GM19193 (cell line): ENCODE data around the gene GABRG3.

Source experiments
- POLR2A ChIP-seq: IDR thresholded peaks from 4 replicates; pipeline ENCODE4 v1.6.1; 2011; ENCODE audit not compliant: insufficient read depth, insufficient read length; ENCODE audit errors: extremely low read depth

The GABRG3 gene

DNA sequence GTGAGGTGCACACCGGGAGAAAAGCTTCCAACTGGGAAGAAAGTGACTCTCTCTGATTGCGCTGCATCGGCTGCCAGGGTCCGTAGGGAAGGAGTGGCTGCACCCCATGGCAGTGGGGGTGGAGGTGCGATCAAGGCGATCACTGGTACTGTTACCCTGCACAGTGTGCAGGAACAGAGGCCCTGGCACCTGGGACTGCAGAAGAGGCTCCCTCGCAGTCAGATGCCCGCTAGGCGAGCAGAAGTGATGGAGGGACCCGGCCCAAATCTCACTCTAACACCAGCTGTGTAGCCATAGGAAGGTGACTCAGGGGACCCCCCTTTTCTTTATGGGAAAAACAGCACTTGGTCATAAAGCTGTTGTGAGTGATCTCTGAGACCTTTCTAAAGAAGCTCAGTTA lies 196.8 kb downstream of the GABRG3 start:
- no peak for TF ChIP-seq POLR2A

DNA sequence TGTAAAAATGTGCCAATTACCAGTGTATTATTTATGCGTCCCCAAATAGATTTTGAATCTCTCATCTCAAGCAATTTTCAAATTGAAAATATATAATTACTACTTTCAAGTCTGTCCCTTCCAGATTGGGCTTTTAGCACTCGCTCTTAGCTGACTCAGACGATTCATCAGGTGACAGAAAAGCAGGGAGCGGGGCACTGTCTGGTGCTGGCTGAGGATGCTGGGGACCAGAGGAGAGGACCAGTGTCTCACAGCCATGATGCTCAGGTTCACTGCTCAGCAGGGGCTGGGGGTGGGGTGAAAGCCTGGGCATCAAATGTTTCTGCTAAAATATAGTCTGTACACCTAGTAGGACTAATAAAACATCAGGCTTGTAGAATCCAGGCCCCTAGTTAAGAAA lies 199.9 kb downstream of the GABRG3 start:
- no peak for TF ChIP-seq POLR2A

DNA sequence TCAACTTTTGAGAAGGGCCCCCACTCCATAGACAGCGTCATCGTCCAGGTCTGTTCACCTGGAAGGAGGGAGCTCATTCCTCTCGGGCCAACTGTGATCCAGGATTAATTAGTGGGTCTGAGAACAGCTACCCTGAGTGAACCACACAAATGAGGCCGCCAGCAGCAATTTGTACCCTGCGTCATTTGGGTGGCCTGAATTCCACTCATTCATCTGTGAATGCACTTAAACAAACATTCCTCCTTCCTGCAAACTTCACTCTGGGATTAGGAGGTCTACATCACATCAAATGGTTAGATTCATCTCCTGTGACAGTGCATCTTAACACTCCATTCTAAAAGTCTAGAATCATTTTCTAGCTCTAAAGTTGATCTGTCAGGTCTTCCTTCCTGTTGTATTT lies 201.8 kb downstream of the GABRG3 start:
- no peak for TF ChIP-seq POLR2A

DNA sequence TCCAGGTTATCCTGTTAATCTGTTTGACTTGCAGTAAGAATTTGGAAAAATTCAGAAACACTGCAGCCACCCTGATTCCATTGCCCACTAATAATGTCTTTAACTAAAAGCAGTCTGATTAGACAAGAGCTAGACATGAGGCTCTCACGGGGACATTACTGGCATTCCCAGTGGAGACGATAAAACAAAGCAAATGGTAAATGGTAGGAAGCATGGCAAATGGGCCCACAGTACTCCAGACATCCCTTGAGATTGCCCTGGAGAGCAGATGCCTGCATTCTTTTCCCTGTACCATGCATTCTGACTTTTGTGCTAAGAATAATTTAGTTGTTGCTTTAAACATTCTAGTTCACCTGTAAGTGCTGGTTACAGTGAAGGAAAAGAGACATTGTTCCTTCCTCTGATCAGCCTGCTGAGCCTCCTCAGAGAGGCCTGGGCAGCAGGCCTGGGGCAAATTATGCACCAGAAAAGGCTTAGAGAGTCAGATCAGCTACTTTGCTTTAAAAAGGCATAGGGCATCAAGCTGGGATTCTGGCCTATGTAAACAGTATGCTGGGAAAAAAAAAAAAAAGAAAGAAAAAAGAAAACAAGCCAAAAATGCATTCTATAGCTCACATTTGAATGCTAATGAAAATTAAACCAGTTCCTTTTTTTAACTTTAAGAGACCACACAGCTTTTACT lies 204.6 kb downstream of the GABRG3 start:
- TF ChIP-seq POLR2A: no peak

DNA sequence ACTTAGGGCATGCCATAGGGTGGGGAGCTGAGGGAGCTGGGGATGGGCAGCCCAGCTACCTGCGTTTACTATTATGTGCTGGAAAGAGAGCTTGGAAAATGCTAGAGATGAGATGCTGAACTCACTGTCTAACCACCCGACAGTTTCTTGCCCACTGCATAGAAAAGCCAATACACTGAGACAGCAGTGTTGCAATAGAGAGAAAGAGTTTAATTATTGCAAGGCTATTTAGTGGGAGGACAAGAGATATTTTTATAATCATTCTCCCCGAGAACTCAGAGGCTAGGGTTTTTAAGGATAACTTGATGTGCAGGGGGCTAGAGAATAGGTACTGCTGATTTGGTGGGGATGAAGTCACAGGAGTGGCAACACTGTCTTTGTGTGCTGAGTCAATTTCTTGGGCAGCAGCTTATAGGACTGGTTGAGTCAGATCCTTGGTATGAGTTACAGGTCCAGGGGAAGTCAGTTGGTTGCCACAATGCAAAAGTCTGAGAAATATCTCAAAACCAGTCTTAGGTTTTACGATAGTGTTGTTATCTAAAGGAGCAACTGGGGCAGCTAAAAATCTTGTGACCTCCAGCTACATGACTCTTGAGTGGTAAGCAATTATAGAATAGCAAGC lies 205.9 kb downstream of the GABRG3 start:
- TF ChIP-seq POLR2A: no peak

DNA sequence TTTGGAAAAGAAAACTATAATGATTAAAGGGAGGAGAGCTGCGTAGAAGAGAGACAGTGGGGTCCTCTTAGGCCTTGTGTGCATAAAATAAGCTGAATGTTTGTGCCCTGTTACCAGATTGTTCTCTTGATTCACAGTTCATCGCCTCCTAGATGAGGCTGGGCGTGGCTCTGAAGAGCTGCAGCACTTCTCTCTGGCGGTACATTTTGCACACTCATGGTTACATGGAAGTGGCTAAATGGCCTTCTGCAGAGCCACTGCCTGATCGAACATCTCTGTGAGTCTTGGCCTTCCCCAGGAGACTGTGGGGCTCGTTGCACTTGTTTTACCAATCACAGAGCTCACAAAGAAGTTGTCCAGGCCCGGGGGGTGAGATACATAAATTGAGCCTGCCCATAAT lies 208.8 kb downstream of the GABRG3 start:
- TF ChIP-seq POLR2A: no peak

DNA sequence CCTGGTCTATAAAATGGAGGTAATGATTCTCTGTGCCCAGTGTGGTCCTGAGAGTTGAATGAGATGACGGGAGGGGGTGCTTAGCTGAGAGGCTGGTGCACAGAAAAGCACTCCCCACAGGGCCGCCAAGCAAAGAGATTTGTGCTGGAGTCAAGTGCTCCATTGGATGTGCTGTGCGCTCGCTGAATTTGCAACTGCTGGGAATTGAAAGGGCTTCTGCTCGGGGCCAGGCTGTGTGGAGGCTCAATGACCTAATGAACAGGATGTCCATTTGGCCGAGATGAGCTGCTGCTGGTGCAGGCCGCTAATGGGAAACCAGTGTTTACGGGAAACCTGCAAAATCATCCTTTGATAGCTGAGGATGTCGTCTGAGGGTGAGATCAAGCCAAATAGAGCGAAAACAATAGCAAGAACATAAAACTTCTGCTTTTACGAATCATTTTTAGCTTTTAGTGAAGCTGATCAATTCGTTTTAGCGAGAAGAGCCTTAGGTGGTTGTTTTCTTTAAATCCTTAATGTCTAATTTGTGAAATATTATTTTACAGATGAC lies 211.7 kb downstream of the GABRG3 start:
- TF ChIP-seq POLR2A: no peak

DNA sequence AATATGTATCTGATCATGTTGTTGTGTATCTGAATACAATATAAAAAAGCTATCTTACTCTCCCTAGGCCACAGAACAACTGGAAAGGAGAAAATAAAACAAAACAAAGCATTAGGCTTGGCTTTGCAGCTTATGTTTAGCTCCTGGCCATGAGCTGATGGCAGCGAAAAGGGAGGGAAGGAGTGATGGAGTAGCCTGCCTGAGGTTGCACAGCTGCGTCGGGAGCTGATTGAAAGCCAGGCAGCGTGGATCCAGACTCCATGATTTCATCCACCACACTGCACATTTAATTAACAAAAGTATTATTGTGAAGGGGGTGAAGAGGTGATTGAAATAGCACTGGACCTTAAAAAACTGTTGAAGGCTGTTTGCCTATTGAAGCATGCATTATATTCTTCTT lies 212.2 kb downstream of the GABRG3 start:
- TF ChIP-seq POLR2A: no peak

DNA sequence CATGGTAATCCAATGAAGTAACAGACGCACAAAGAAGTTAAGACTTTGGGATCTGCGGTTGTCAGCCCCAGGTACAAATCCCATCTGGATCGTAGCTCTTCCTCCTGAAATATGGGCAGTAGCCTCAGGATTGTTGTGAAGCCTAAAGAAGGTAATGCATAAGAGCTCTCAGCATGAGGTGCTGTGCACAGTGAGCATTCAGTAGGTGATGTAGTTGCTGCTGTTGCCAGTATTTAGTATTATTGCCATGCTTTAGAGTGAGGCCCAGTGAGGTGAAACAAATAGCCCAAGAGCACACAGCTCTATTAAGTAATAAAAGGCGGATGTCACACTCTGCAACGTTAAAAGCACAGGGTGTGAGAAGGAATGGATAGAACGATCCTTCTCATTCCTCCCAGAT lies 225.7 kb downstream of the GABRG3 start:
- no peak for TF ChIP-seq POLR2A

DNA sequence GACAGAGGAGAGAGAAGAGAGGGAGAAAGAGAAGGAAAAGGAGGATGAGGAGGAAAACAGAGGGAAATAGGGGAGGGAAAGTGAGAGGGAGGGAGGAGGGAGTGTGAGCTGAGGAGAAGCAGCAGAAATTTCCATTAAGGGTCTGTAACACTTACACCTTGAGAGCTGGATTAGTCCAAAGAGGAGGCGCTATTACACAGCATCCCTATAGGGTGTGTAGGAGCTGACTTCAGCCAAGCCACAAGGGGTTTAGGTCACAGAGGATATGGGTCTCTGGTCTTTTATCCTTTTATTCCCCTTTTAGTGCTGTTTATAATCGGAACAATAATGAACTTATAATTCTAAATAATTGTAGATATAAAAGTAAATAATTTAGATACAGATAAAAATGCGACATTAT lies 230.4 kb downstream of the GABRG3 start:
- TF ChIP-seq POLR2A: no peak

DNA sequence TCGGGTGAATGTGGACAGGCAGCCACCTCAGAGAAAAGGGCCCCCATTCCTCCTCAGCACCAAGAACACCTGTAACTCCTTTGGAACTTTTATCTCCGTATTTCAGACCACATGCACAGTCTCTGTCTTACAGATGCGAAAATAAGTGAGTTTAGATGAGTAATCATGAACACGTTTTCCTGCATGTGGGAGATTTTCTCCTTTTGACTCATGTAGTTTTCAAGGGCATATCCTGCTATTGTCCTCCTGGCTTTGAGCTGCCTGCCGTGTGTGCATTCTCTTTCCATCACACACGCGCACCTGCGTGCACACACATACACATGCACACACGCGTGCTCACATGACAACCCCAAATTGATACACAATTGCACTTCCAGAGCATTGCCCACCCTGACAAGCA lies 239.2 kb downstream of the GABRG3 start:
- no peak for TF ChIP-seq POLR2A

DNA sequence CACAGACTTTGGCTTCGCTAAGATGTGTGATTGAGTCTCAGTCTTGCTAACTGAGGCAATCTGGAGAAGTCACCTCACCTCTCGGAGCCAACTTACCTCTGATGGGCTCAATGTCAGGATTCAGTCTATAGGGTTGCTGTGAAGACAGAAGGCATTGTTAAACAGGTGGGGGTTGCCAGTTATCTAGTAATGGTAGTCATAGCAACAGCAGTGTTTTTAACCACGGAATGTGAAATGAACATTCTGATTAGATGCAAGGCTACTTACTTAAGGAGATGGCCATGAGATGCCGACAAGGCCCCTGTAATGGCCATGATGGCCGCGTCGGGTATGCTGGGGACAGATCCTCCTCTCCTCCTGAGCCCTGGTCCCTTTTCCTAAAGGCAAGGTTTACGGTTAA lies 243.1 kb downstream of the GABRG3 start:
- no peak for TF ChIP-seq POLR2A

DNA sequence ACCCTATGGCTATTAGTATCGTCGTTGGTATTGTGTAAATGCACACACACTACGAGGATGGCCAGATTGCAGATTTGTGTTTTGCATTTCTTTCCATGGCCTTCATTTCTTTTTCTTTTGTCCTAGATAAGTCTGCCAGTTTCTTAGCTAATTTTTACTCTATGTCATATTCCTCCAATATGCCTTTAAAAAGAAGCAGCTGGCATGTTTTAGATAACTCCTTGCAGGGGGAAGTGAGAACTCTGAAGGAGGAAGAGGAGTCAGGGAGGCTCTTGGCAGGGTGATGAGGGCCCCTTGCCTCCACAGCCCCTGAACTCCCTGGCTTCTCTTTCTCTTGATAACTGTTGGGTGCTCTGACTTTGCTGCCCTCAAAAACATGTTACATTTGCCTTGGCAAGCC lies 244.0 kb downstream of the GABRG3 start:
- no peak for TF ChIP-seq POLR2A

DNA sequence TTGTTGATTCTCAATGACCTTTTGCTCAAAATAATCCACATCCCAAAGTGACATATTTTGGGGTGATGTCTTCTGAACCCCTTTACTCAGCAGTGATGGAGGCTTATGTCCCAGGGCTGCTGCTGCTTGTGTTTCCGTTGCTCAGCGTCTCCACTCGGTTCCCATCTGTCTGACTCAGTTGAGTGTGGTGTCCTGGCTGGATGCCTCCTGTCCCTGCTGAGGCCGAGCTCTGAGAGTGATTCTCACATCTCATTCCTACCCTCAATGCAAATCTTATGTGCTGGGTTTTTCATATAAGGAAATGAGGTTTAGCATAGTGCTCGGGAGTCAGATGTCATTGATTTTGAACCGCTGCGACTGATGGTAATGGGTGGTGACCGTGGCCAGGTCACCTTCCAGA lies 247.4 kb downstream of the GABRG3 start:
- TF ChIP-seq POLR2A: no peak

DNA sequence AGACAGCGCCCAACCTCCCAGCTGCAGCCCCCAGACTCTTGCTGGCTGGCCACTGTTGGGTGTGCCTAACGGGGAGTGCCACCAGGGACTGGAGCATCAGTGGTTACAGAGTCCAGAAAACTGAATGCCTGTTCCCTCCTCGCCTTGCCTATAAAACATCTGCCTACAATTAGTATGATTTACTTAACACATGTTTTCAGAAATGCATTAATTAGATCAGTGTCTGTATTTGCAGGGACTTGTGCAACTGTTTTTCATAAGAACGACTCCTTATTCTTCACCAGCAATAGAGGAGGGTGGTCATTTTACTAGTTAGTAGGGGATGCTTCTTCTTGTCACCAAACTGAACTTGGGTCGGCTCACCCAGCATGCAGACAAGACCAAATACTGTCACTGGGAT lies 248.7 kb downstream of the GABRG3 start:
- TF ChIP-seq POLR2A: no peak

DNA sequence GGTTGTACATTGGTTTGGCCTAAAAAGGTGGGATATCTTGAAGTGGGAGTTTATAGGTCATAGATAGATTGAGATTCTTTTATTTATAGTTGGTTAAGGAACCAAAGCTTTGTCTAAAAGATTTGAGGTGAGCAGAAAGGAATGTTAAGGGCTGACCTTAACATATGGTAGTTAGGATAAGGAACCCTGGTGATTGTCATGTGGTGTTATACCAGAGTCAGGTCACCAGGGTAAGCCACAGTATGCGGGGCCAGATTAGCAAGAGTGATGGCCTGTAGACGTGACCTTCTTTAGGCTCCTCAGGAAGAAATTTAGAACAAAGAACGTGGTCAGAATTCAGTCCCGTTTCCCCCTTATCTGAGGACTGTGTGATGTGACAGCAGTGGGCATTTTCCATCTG lies 249.2 kb downstream of the GABRG3 start:
- no peak for TF ChIP-seq POLR2A
